GM12864 (cell line): ENCODE data around the gene EPHB1.

Experiments used
- DNase-seq: peaks from one replicate; pipeline ENCODE4 v3.0.0-alpha.2; 2011; ENCODE audit warnings: low read depth
- H3K4me3 ChIP-seq: 2 replicates; pipeline ENCODE4 v1.5.1; 2011; ENCODE audit warnings: mild to moderate bottlenecking, low read depth, low read length, control low read depth
- TF ChIP-seq, protein P1 (sequence below): IDR thresholded peaks from 2 replicates; pipeline ENCODE4 v1.5.1; 2011; ENCODE audit warnings: low read depth, mild to moderate bottlenecking, moderate library complexity, low read length, control low read depth, inconsistent platforms; ENCODE audit errors: missing control alignments

Gene EPHB1

DNA sequence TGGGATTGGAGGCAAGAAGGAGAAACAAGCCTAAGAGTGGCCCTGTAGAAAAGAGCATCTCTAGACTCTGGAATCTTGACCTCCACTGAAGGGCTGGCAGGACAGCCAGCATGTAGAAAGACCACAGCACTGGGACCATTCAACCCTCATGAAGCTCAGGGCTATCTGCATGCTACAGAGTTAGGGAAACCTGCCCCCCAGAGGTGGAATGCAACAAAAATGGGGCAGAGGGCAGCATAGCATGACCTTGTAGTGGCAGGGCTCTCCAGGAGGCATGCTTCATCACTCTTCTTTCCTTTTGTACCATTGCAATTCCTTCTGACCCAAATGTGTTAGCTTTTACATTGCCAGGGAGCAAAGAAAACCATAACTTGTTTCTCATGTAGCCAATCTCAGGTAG lies 445.4 kb downstream of the EPHB1 start:
- TF ChIP-seq, protein P1, sequence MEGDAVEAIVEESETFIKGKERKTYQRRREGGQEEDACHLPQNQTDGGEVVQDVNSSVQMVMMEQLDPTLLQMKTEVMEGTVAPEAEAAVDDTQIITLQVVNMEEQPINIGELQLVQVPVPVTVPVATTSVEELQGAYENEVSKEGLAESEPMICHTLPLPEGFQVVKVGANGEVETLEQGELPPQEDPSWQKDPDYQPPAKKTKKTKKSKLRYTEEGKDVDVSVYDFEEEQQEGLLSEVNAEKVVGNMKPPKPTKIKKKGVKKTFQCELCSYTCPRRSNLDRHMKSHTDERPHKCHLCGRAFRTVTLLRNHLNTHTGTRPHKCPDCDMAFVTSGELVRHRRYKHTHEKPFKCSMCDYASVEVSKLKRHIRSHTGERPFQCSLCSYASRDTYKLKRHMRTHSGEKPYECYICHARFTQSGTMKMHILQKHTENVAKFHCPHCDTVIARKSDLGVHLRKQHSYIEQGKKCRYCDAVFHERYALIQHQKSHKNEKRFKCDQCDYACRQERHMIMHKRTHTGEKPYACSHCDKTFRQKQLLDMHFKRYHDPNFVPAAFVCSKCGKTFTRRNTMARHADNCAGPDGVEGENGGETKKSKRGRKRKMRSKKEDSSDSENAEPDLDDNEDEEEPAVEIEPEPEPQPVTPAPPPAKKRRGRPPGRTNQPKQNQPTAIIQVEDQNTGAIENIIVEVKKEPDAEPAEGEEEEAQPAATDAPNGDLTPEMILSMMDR = peak; percentile 29
- no peak overlapping the region for H3K4me3 ChIP-seq
- no peak for DNase-seq

DNA sequence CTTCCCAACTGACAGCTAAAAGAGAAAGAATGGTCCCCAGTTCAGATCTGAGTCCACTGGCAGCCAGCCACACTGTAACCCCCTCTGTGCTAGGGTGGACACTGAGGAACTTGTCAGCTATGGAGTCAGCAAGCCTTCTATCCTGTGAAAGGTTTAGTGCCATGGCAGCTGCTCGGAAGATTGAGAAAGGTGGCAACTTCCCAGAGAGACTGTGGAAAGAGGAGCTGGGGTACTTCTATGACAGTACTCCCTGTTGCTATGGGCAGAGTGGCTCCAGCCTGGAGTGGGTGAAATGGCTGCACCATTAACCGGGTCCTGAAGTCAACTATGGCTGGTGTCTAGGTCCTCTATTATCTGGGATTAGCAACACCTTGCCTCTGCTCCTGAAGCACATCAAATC lies 447.2 kb downstream of the EPHB1 start:
- TF ChIP-seq, protein P1 = no peak
- no peak overlapping the region for H3K4me3 ChIP-seq
- no peak for DNase-seq

DNA sequence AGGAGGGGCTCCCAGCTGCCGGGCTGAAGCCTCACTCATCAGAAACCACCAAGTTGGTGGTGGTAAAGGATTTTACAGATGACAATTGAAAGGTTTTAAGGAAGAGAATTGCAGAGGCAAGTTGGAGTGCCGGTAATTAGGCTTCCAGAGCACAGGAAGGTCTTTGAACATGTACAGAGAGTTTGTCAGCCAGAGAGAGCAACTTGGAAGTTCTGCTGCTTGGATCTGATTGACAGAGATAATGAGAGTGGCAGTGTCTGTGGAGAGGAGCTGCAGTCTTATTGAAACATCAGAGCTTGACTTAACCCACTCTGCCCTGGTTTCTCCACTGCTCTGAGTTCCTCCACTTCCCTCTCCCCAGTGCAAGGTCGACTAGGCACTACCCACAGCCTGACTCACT lies 448.6 kb downstream of the EPHB1 start:
- TF ChIP-seq, protein P1 = no peak
- H3K4me3 ChIP-seq = no peak overlapping the region
- DNase-seq = no peak

DNA sequence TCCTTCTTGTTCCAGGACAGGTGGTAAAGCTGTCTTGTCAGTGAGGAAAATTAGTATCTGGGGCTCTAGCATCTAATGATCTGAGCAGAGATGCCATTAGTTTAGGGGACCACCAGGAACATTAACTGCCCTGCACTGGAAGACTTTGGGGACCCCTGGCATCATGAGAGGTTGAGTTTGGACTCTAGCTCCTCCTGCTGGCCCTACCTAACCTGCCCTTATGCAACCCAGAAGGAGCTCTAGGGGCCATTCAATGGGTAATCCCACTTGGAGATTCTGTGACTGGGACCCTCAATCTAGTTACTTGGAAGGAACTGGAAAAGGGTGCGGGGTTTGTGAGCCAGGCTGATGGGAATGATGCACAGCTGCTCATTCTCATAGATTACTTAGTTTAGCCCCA lies 451.0 kb downstream of the EPHB1 start:
- TF ChIP-seq, protein P1 = peak; percentile 32
- H3K4me3 ChIP-seq = no peak overlapping the region
- DNase-seq = no peak

DNA sequence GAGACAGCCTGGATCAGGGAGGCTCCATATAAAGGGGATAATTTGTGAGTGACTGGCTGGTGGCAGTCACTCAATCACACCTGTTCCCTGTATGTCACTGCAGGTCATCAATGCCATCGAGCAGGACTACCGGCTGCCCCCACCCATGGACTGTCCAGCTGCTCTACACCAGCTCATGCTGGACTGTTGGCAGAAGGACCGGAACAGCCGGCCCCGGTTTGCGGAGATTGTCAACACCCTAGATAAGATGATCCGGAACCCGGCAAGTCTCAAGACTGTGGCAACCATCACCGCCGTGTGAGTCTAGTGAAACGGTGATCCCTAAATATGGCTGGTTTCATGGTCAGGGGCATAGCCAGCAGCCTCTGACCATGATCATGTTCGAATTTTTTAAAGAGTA lies 453.2 kb downstream of the EPHB1 start:
- no peak for DNase-seq
- H3K4me3 ChIP-seq = no peak overlapping the region
- TF ChIP-seq, protein P1 = no peak

DNA sequence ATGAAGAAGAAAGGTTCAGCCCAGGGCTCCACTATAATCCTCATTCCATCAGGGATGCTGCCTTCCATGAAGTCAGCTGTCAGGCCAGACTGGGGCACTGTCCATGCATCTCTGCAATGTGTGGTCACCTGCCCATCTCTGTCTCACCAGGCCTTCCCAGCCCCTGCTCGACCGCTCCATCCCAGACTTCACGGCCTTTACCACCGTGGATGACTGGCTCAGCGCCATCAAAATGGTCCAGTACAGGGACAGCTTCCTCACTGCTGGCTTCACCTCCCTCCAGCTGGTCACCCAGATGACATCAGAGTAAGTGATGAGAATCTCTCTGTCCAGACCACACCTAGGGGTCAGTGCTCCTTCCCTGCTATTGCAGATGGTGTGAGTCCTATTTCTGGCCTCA lies 454.1 kb downstream of the EPHB1 start:
- no peak for DNase-seq
- no peak overlapping the region for H3K4me3 ChIP-seq
- TF ChIP-seq, protein P1 = no peak

DNA sequence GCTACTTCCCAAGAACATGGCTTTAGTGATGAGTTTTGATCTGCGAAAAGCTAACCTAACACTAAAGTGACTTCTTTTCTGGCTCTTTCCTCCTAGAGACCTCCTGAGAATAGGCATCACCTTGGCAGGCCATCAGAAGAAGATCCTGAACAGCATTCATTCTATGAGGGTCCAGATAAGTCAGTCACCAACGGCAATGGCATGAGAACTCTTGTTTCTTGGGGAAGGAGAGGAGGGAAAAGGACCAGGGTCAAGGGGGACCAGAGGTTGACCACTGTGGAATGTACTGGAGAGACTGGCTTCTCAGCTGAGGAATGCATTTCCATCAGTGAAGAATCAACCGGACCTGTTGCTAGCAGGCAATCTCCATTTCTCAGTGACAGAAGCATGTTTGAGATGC lies 463.9 kb downstream of the EPHB1 start:
- no peak overlapping the region for H3K4me3 ChIP-seq
- no peak for DNase-seq
- TF ChIP-seq, protein P1 = no peak
